Ishikawa (cell line): ENCODE measurements around the gene PLD2.

Experiments
- CEBPB ChIP-seq: IDR thresholded peaks from 2 replicates; pipeline ENCODE4 v1.6.1; 2012
- CREB1 ChIP-seq: IDR thresholded peaks from 2 replicates; pipeline ENCODE4 v1.6.1; 2012; ENCODE audit warnings: low read depth
- EGR1 ChIP-seq: IDR thresholded peaks from 2 replicates; pipeline ENCODE4 v1.6.1; 2012
- EP300 ChIP-seq: IDR thresholded peaks from 2 replicates; pipeline ENCODE4 v1.6.1; 2012; ENCODE audit warnings: borderline replicate concordance
- FOXM1 ChIP-seq: IDR thresholded peaks from 2 replicates; pipeline ENCODE4 v1.6.1; 2012; ENCODE audit warnings: low read depth, borderline replicate concordance
- NFIC ChIP-seq: IDR thresholded peaks from 2 replicates; pipeline ENCODE4 v1.6.1; 2012
- RAD21 ChIP-seq: IDR thresholded peaks from 2 replicates; pipeline ENCODE4 v1.6.1; 2012; ENCODE audit warnings: low read depth
- REST ChIP-seq: IDR thresholded peaks from 2 replicates; pipeline ENCODE4 v1.6.1; 2012; ENCODE audit warnings: low read depth, mild to moderate bottlenecking
- TAF1 ChIP-seq: IDR thresholded peaks from 2 replicates; pipeline ENCODE4 v1.6.1; 2012; ENCODE audit warnings: low read depth, mild to moderate bottlenecking
- USF1 ChIP-seq: IDR thresholded peaks from 2 replicates; pipeline ENCODE4 v1.6.1; 2012
- YY1 ChIP-seq: IDR thresholded peaks from 2 replicates; pipeline ENCODE4 v1.6.1; 2012; ENCODE audit warnings: low read depth
- ZBTB7A ChIP-seq: IDR thresholded peaks from 2 replicates; pipeline ENCODE4 v1.6.1; 2012; ENCODE audit warnings: low read depth
- TF ChIP-seq, protein P1 (sequence below): IDR thresholded peaks from 2 replicates; pipeline ENCODE4 v1.6.1; 2012

GRCh38 chr17:4777969-4778760, 28.8 kb upstream of the PLD2 start:
- TF ChIP-seq FOXM1 (no peak), CREB1 (no peak), YY1 (no peak), CEBPB (no peak), EGR1 (no peak), EP300 (no peak), TAF1 (no peak), ZBTB7A (no peak), USF1 (no peak), REST (no peak), RAD21 (no peak), NFIC (no peak)
- TF ChIP-seq, protein P1, sequence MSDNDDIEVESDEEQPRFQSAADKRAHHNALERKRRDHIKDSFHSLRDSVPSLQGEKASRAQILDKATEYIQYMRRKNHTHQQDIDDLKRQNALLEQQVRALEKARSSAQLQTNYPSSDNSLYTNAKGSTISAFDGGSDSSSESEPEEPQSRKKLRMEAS, result no peak
